ENCODE results near the gene NME5. TPM values are rescaled to one million over a fixed set of nuclear protein-coding genes. Genes with fewer than 3 reads are reported as not detected.

Gene NME5
- total and polyA plus RNA-seq, 2 of the 13 experiments (the other 11 are each of a cell fraction or from before 2014, with no cell fraction given): 0.18 TPM; not detected in 1

DNA sequence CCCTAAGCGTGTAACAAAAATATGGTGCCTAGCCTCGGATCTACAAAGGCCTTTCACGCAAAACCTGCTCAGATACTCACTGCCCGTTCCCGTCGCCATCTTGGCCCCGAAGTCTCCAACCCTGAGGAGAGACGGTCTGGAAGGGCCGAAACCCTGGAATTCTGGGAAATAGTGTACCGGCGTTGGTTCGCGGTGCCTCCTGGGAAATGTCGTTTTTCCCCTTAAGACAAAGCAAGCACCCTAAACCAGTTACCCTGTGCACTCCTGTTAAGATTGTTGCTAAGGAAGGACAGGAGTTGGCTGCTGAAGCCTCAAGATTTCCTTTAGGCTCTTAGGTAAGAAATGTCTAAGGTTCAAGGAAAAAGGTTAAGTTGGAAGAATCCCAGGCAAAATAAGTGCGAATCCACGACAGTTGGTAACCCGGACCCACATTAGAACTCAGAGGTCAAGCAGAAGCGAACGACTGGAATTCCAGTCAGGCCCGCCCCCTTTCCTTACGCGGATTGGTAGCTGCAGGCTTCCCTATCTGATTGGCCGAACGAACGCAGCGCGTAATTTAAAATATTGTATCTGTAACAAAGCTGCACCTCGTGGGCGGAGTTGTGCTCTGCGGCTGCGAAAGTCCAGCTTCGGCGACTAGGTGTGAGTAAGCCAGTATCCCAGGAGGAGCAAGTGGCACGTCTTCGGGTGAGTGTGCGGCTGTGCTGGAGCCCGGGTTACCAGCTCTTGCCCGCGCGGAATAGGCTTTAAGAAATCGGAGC, 39.5 kb upstream of the NME5 start, which contains the start of the genes BRD8 and KIF20A:
Gene BRD8, minus strand, starts transcription at position 115 of the 761 bp plus-strand sequence. Its CDS starts 16 bp downstream, at position 99.
Gene KIF20A, plus strand, starts transcription at position 597 of the 761 bp plus-strand sequence. CDS start 569 bp downstream, outside the sequence.
- H3K9me3 ChIP-seq (ENCODE audit: low read length): no peaks in the 10 kb centered on the region
- TF ChIP-seq TAF1 (CRISPR knock-in tag; IDR thresholded peaks at IDR 0.05) (peak; percentile 82), HES4 (CRISPR knock-in tag; IDR thresholded peaks at IDR 0.05; ENCODE audit: borderline replicate concordance) (0 out of 2 replicates have a peak, but pooled peaks have one; percentile 14), ZNF367 (CRISPR knock-in tag; IDR thresholded peaks at IDR 0.05; ENCODE audit: borderline replicate concordance) (no peak)
- TF ChIP-seq, protein P1, sequence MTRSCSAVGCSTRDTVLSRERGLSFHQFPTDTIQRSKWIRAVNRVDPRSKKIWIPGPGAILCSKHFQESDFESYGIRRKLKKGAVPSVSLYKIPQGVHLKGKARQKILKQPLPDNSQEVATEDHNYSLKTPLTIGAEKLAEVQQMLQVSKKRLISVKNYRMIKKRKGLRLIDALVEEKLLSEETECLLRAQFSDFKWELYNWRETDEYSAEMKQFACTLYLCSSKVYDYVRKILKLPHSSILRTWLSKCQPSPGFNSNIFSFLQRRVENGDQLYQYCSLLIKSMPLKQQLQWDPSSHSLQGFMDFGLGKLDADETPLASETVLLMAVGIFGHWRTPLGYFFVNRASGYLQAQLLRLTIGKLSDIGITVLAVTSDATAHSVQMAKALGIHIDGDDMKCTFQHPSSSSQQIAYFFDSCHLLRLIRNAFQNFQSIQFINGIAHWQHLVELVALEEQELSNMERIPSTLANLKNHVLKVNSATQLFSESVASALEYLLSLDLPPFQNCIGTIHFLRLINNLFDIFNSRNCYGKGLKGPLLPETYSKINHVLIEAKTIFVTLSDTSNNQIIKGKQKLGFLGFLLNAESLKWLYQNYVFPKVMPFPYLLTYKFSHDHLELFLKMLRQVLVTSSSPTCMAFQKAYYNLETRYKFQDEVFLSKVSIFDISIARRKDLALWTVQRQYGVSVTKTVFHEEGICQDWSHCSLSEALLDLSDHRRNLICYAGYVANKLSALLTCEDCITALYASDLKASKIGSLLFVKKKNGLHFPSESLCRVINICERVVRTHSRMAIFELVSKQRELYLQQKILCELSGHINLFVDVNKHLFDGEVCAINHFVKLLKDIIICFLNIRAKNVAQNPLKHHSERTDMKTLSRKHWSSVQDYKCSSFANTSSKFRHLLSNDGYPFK (CRISPR knock-in tag; IDR thresholded peaks at IDR 0.05; ENCODE audit: borderline replicate concordance): peak; percentile 75; the same call in 1 of the 2 replicates
- TF ChIP-seq, protein P2, sequence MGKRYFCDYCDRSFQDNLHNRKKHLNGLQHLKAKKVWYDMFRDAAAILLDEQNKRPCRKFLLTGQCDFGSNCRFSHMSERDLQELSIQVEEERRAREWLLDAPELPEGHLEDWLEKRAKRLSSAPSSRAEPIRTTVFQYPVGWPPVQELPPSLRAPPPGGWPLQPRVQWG (CRISPR knock-in tag; IDR thresholded peaks at IDR 0.05; ENCODE audit: borderline replicate concordance, low read depth): no peak
- TF ChIP-seq, protein P3, sequence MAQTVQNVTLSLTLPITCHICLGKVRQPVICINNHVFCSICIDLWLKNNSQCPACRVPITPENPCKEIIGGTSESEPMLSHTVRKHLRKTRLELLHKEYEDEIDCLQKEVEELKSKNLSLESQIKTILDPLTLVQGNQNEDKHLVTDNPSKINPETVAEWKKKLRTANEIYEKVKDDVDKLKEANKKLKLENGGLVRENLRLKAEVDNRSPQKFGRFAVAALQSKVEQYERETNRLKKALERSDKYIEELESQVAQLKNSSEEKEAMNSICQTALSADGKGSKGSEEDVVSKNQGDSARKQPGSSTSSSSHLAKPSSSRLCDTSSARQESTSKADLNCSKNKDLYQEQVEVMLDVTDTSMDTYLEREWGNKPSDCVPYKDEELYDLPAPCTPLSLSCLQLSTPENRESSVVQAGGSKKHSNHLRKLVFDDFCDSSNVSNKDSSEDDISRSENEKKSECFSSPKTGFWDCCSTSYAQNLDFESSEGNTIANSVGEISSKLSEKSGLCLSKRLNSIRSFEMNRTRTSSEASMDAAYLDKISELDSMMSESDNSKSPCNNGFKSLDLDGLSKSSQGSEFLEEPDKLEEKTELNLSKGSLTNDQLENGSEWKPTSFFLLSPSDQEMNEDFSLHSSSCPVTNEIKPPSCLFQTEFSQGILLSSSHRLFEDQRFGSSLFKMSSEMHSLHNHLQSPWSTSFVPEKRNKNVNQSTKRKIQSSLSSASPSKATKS (CRISPR knock-in tag; IDR thresholded peaks at IDR 0.05): 0 out of 2 replicates have a peak, but pooled peaks have one; percentile 72
- TF ChIP-seq, protein P4, sequence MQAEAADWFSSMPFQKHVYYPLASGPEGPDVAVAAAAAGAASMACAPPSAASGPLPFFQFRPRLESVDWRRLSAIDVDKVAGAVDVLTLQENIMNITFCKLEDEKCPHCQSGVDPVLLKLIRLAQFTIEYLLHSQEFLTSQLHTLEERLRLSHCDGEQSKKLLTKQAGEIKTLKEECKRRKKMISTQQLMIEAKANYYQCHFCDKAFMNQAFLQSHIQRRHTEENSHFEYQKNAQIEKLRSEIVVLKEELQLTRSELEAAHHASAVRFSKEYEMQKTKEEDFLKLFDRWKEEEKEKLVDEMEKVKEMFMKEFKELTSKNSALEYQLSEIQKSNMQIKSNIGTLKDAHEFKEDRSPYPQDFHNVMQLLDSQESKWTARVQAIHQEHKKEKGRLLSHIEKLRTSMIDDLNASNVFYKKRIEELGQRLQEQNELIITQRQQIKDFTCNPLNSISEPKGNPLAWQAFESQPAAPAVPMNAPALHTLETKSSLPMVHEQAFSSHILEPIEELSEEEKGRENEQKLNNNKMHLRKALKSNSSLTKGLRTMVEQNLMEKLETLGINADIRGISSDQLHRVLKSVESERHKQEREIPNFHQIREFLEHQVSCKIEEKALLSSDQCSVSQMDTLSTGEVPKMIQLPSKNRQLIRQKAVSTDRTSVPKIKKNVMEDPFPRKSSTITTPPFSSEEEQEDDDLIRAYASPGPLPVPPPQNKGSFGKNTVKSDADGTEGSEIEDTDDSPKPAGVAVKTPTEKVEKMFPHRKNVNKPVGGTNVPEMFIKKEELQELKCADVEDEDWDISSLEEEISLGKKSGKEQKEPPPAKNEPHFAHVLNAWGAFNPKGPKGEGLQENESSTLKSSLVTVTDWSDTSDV (CRISPR knock-in tag; IDR thresholded peaks at IDR 0.05): no peak

More for the DNA sequence above, 39.5 kb upstream of the NME5 start, which contains the start of the genes BRD8 and KIF20A:
- H3K27ac ChIP-seq (ENCODE audit: extremely low read length, insufficient read depth, low read length): peak within 1 kb of the TSS; percentile 96
- peak; percentile 96 for DNase-seq (ENCODE audit: low spot score)
- H4K20me1 ChIP-seq (ENCODE audit: insufficient read depth, low read length): no peaks in the 10 kb centered on the region
- intact Hi-C loops (cut with micrococcal nuclease; ENCODE audit: unreplicated experiment): loop anchor here (1.0 to 5.0 kb wide), 2 partner anchors 35 to 174 kb away; partner anchors contain the start of genes CDC23 and KDM3B
- under 1% methylated on average over 28 of the region's 41 CpGs for WGBS (ENCODE audit: low lambda C conversion rate)
- peaks cover 36% of the 10 kb centered on the region for H3K4me1 ChIP-seq (ENCODE audit: insufficient read depth, low read length)
- H3K79me2 ChIP-seq (ENCODE audit: insufficient read depth, low read length): peaks cover 38% of the 10 kb centered on the region
- in situ Hi-C loops (cut with HindIII; ENCODE audit: extremely low pct_ligation_motif_present, low pct_unique_long_range_greater_than_20kb): loop anchor here (25.0 kb wide), 1 partner anchor 234 kb away; no protein-coding TSS in a partner anchor
- H3K9ac ChIP-seq (ENCODE audit: insufficient read depth, low read depth, low read length): peak within 1 kb of the TSS; percentile 89
- ChIA-PET CTCF (ENCODE audit: low intra/inter-chr PET ratio, low total read pairs) (interaction anchor here (2.1 kb wide), 1 partner anchor 105 kb away, joined by 18 read pairs; no protein-coding TSS in a partner anchor), POLR2A (interaction anchor here (0.6 to 2.8 kb wide), 6 partner anchors 17 to 174 kb away, joined by 3 to 9 read pairs (median 5); partner anchors contain the start of genes CDC23, CDC25C, FAM53C and KDM3B)
- H3K4me2 ChIP-seq (ENCODE audit: low read depth, low read length): peak within 1 kb of the TSS; percentile 94
- FAIRE-seq: peak; percentile 97
- H3K27me3 ChIP-seq (ENCODE audit: control insufficient read depth in 1 of 2, insufficient read depth in 2 of 2, low read length in 2 of 2): no peaks in the 10 kb centered on the region; a peak in 1 of 5 replicates
- H3K4me3 ChIP-seq (replicated peaks in 1 of 3; ENCODE audit: insufficient read depth in 1 of 3, low read depth in 2 of 3, low read length in 3 of 3): peak within 1 kb of the TSS; percentile 80 to 92 (median 87)
- peak within 1 kb of the TSS; percentile 100 for H2AFZ ChIP-seq (ENCODE audit: low read length)
- peak; percentile 92 for ATAC-seq
- H3K36me3 ChIP-seq (replicated peaks in 1 of 2; ENCODE audit: control insufficient read depth in 1 of 2, insufficient read depth in 2 of 2, low read length in 2 of 2): peaks cover 13 to 36% of the 10 kb centered on the region in 2 experiments
- no TSS peak for BruUV-seq (replicated peaks)
